Transverse colon (tissue), 4 donors: Measurements from ENCODE around the gene UPB1. TPM values are rescaled to one million over a fixed set of nuclear protein-coding genes. Genes with fewer than 3 reads are reported as not detected.

ENCODE experiments used
- DNase-seq: peaks from one replicate; pipeline ENCODE4 v3.0.0-alpha.2; 2019
- H3K27ac ChIP-seq, 4 donors: fragments of 200-600 bp; sonication (generic); 2 replicates each; pipeline ENCODE4 v1.5.1; 2016 to 2018; ENCODE audit warnings: inconsistent platforms in 4 of 4
- H3K27me3 ChIP-seq: fragments of 200-600 bp; sonication (generic); 2 replicates; pipeline ENCODE4 v1.5.1; 2017; ENCODE audit warnings: inconsistent platforms
- H3K36me3 ChIP-seq, 4 donors: fragments of 200-600 bp; sonication (generic); 2 replicates each; pipeline ENCODE4 v1.5.1; 2017 to 2019; ENCODE audit warnings: inconsistent platforms in 4 of 4
- H3K4me1 ChIP-seq, 4 donors: fragments of 200-600 bp; sonication (generic); 2 replicates each; pipeline ENCODE4 v1.5.1; 2017 to 2020; ENCODE audit warnings: inconsistent platforms in 4 of 4
- H3K4me3 ChIP-seq, 4 donors: fragments of 200-600 bp; sonication (generic); 1 replicate in 1 of 4; 2 replicates in 3 of 4; pipeline versions ENCODE4 v1.5.1 to v1.6.1; 2017 to 2019; ENCODE audit warnings: inconsistent platforms in 4 of 4
- H3K9me3 ChIP-seq, 2 donors: fragments of 200-600 bp; sonication (generic); 2 replicates each; pipeline ENCODE4 v1.5.1; 2017 to 2019; ENCODE audit warnings: inconsistent platforms in 2 of 2
- EP300 ChIP-seq: sonication (generic); formaldehyde crosslinking; IDR thresholded peaks from one replicate; pipeline ENCODE4 v1.6.1; 2017; ENCODE audit warnings: antibody characterized with exemption, low read depth
- POLR2A ChIP-seq: fragments of 450-650 bp; IDR thresholded peaks from one replicate; pipeline ENCODE4 v1.6.1; 2016; ENCODE audit warnings: antibody characterized with exemption, mild to moderate bottlenecking, moderate library complexity
- POLR2AphosphoS5 ChIP-seq, 3 donors: sonication (generic); formaldehyde crosslinking; IDR thresholded peaks; one replicate each; pipeline ENCODE4 v1.6.1; 2016; ENCODE audit warnings: antibody characterized with exemption in 3 of 3
- WGBS, 2 donors: methylation state at CpG; one replicate each; pipeline ENCODE4 v1.1.5; 2018; ENCODE audit warnings: low coverage in 1 of 2; 5-methylcytosine and 5-hydroxymethylcytosine counted together
- in situ Hi-C, 4 donors: fragments of 200-750 bp; cut with MboI; loops; one replicate each; pipeline versions ENCODE4 v1.15.0 to v1.15.1; 2017; ENCODE audit warnings: low sequenced_read_pairs in 3 of 4, low pct_ligation_motif_present in 1 of 4, low pct_unique_long_range_greater_than_20kb in 1 of 4
- intact Hi-C: fragments of 100-400 bp; cut with DNase I; formaldehyde crosslinking; loops from one replicate; pipeline ENCODE4 v1.15.1; 2023; ENCODE audit warnings: low total_unique reads
- total RNA-seq, 4 donors: library from RNA; depleted of rRNA; stranded (reverse); fragments of >200 nt; gene quantifications; one replicate each; pipeline ENCODE4 v1.1.0, GENCODE V29; 2016
- TF ChIP-seq, protein P1 (sequence below), 5 experiments: fragments of 200-600 bp in 3 of 5; fragments of 450-650 bp in 2 of 5; sonication (generic) in 3 of 5; IDR thresholded peaks; 1 replicate in 2 of 5; 2 replicates in 3 of 5; pipeline ENCODE4 v1.5.1; 2016 to 2017; ENCODE audit warnings: antibody characterized with exemption in 5 of 5, inconsistent platforms in 3 of 5, mild to moderate bottlenecking in 2 of 5, moderate library complexity in 1 of 5

UPB1 gene
- total RNA-seq, 4 donors from 2014 or later: 0.32 TPM; not detected in 3

DNA sequence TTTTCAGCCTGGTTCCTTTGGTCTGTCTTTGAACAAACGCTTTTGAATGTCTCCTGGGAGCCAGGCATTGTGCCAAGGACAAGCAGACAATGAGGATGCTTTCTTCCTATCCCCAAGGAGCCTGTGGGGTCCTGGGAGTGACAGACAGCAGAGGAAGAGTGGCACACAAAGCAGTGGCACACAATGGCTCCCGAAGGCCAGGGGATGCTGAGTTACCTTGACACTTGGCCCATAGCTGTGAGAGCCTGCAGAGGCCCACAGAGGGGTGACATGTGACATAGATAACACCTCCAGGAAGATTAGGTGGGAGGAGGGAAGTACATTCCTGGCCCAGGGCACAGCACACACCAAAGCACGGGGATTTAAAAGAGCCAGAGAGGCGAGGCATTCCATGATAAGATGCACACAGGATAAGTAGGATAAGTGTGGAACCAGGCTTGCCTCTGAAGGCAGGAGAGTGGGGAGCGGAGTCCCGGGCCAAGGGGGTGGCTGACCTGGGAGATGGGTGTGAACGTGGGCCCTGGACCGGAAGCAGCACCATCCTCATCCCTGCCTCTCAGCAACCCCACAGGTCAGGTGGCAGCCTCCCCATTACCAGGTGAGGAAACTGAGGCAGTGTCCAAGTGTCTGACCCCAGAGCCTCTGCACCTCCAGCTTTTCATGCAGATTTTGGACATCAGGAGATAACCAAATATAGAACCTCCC, 6.3 kb downstream of the UPB1 start:
- H3K36me3 ChIP-seq: no peaks in the 10 kb centered on the region
- in situ Hi-C loops (loop anchor here in 1 of 4 donors (10.0 kb wide), 1 partner anchor 87 kb away; no protein-coding TSS in a partner anchor), intact Hi-C loops (loop anchor here (10.0 kb wide), 1 partner anchor 77 kb away; the partner anchor contains the start of gene ADORA2A)
- DNase-seq: no peak
- no peaks in the 10 kb centered on the region for H3K27me3 ChIP-seq
- TF ChIP-seq, protein P1, sequence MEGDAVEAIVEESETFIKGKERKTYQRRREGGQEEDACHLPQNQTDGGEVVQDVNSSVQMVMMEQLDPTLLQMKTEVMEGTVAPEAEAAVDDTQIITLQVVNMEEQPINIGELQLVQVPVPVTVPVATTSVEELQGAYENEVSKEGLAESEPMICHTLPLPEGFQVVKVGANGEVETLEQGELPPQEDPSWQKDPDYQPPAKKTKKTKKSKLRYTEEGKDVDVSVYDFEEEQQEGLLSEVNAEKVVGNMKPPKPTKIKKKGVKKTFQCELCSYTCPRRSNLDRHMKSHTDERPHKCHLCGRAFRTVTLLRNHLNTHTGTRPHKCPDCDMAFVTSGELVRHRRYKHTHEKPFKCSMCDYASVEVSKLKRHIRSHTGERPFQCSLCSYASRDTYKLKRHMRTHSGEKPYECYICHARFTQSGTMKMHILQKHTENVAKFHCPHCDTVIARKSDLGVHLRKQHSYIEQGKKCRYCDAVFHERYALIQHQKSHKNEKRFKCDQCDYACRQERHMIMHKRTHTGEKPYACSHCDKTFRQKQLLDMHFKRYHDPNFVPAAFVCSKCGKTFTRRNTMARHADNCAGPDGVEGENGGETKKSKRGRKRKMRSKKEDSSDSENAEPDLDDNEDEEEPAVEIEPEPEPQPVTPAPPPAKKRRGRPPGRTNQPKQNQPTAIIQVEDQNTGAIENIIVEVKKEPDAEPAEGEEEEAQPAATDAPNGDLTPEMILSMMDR (IDR thresholded peaks at IDR 0.05): no peak
- no peaks in the 10 kb centered on the region for H3K9me3 ChIP-seq
- 80 to 83% methylated on average over 2 to 8 of the region's 8 CpGs for WGBS, 2 donors
- peaks cover 0 to 9% (median 5%) of the 10 kb centered on the region in 4 donors for H3K4me1 ChIP-seq
- no peak overlapping the region for H3K4me3 ChIP-seq
- no peak overlapping the region for H3K27ac ChIP-seq

DNA sequence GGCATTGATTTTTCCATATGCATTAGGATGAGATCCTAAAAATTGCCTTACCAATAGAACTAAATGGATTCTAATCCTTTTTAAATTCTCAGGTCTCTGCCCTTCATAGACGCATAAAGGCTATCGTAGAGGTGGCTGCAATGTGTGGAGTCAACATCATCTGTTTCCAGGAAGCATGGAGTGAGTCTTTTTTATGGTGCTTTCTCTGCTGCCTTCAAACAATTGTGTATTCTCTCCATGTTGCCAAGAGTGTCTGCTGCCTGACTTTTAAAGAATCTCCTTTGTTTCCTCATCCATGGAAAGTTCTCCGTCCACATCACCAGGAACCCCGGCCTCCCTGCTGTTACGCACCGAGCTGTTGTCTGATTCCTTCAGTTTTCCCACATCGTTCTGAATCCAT, 6.9 kb downstream of the UPB1 start:
- peaks cover 0 to 15% (median 11%) of the 10 kb centered on the region in 4 donors for H3K4me1 ChIP-seq

DNA sequence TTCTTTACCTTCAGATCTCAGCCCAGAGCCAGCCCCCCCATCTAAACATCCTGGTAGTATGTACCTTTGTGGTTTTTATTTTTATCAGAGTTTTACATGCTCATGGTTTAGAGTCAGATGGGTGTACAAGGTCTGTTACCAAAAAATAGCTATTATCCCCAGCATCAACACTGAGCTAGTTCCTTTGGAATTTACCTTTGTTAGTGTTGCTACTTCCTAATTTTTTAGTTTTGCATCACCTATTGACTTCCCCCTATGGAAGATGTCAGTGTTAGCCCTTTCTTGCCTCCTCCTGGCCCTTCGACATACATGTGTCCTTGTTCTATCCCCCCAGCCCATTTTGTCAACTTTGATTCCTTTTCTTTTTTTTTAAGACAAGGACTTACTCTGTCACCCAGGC, 7.4 kb downstream of the UPB1 start:
- no peak for DNase-seq
- no peaks in the 10 kb centered on the region for H3K27me3 ChIP-seq
- 84% methylated on average over 1 of the region's 1 CpG; no CpG with 5 or more reads in 1 of the 2 donors for WGBS, 2 donors
- peaks cover 0 to 20% (median 14%) of the 10 kb centered on the region in 4 donors for H3K4me1 ChIP-seq
- intact Hi-C loops: loop anchor here (10.0 kb wide), 1 partner anchor 78 kb away; the partner anchor contains the start of gene ADORA2A
- H3K9me3 ChIP-seq: no peaks in the 10 kb centered on the region
- H3K36me3 ChIP-seq: no peaks in the 10 kb centered on the region
- H3K4me3 ChIP-seq: no peak overlapping the region
- in situ Hi-C loops: loop anchor here in 1 of 4 donors (10.0 kb wide), 1 partner anchor 88 kb away; no protein-coding TSS in a partner anchor
- TF ChIP-seq POLR2AphosphoS5 (IDR thresholded peaks at IDR 0.05) (no peak), POLR2A (no peak), EP300 (no peak)
- TF ChIP-seq, protein P1 (IDR thresholded peaks at IDR 0.05): no peak
- H3K27ac ChIP-seq: no peak overlapping the region

More for the DNA sequence above, 6.9 kb downstream of the UPB1 start:
- intact Hi-C loops: loop anchor here (10.0 kb wide), 1 partner anchor 77 kb away; the partner anchor contains the start of gene ADORA2A
- Histone ChIP-seq H3K36me3 (no peaks in the 10 kb centered on the region), H3K27me3 (no peaks in the 10 kb centered on the region), H3K4me3 (no peak overlapping the region), H3K9me3 (no peaks in the 10 kb centered on the region), H3K27ac (no peak overlapping the region)
- in situ Hi-C loops: loop anchor here in 1 of 4 donors (10.0 kb wide), 1 partner anchor 87 kb away; no protein-coding TSS in a partner anchor
- TF ChIP-seq, protein P1 (IDR thresholded peaks at IDR 0.05): no peak
- TF ChIP-seq POLR2AphosphoS5 (IDR thresholded peaks at IDR 0.05): no peak
- TF ChIP-seq EP300: no peak
- TF ChIP-seq POLR2A: no peak
- no peak for DNase-seq
- WGBS, 2 donors: 38 to 71% methylated on average over 7 of the region's 7 CpGs

DNA sequence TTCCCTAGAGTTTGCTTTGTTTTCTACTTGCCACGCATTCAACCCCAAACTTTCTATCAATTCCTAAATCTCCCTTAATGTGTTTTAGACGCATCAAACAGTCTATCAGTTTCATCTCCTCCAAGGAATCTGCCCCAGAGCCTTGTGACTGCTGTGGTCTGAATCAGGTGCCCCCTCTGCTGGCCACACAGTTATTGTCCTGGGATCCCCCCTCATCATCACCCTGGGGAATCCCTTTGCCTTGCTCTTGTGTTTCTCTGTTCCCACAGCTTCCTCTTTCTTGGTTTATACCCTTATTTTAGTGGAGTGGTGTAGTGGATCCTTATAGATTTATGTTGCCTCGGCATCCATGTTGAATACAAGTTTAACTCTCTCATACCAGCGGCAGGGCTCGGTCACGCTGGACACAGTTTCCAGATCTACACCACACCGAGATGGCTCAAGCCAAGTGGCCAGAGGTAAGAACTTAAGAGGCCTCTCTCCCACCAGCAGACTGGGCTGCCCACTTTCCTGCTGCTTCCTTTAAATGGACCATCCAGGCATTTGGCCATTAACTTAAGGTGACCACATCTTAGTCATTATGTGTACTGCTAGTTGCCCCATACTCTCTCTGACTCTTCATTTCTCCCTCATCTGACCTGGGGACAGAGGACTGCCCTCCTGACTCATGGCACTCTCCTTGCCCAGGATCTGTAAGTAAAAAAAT, 8.2 kb downstream of the UPB1 start:
- H3K4me1 ChIP-seq: peaks cover 0 to 20% (median 14%) of the 10 kb centered on the region in 4 donors
- peak; percentile 61 for DNase-seq
- H3K36me3 ChIP-seq: no peaks in the 10 kb centered on the region
- no peaks in the 10 kb centered on the region for H3K9me3 ChIP-seq
- no peaks in the 10 kb centered on the region for H3K27me3 ChIP-seq
- in situ Hi-C loops (loop anchor here in 1 of 4 donors (10.0 kb wide), 1 partner anchor 88 kb away; no protein-coding TSS in a partner anchor), intact Hi-C loops (loop anchor here (10.0 kb wide), 1 partner anchor 78 kb away; the partner anchor contains the start of gene ADORA2A)
- 43 to 73% methylated on average over 2 to 7 of the region's 7 CpGs for WGBS, 2 donors
- H3K27ac ChIP-seq: no peak overlapping the region
- TF ChIP-seq, protein P1 (IDR thresholded peaks at IDR 0.05): peak; percentile 43 to 48 (median 44)
- TF ChIP-seq POLR2AphosphoS5 (IDR thresholded peaks at IDR 0.05): no peak
- no peak overlapping the region for H3K4me3 ChIP-seq
